PC-9 (cell line): ENCODE data around the gene ACSS3. TPM values are rescaled to one million over a fixed set of nuclear protein-coding genes. Genes with fewer than 3 reads are reported as not detected.
A peak's percentile ranks its signal among the peaks of the same experiment; 100 is the strongest.

Experiments
- Bru-seq: library from RNA; stranded (reverse); fragments of 400-500 nt; gene quantifications from one replicate; lab custom pipeline; 2021; lab: Mats Ljungman, UMichigan
- BruChase-seq, 2 experiments: library from RNA; stranded (reverse); fragments of 400-500 nt; gene quantifications; one replicate each; lab custom pipeline; 2021; lab: Mats Ljungman, UMichigan
- BruUV-seq: library from RNA; stranded (reverse); fragments of 400-500 nt; replicated peaks from 2 replicates; lab custom pipeline; 2021; lab: Mats Ljungman, UMichigan
- CTCF ChIA-PET: fragments of 300-600 bp; sonication (Branson Sonifier 250); formaldehyde crosslinking; loops from one replicate; lab custom pipeline; 2022; ENCODE audit warnings: antibody characterized with exemption; lab: Charles Lee
- POLR2A ChIA-PET: fragments of 300-600 bp; sonication (Branson Sonifier 250); formaldehyde crosslinking; loops from one replicate; lab custom pipeline; 2022; ENCODE audit warnings: antibody characterized with exemption; ENCODE audit not compliant: unreplicated experiment; lab: Charles Lee
- DNase-seq, 2 experiments: peaks; one replicate each; pipeline versions ENCODE4 v3.0.0 to v3.0.0-alpha.2; 2015 to 2022; ENCODE audit warnings: mixed read lengths in 1 of 2
- H2AFZ ChIP-seq: fragments of 200-600 bp; sonication (generic); 2 replicates; pipeline ENCODE4 v1.8.1; 2017; ENCODE audit warnings: antibody characterized with exemption
- H3F3A ChIP-seq: fragments of 200-600 bp; sonication (generic); 2 replicates; pipeline ENCODE4 v1.8.1; 2017; ENCODE audit warnings: antibody characterized with exemption, mild to moderate bottlenecking, low read depth; ENCODE audit not compliant: insufficient read depth
- H3K27ac ChIP-seq: fragments of 200-600 bp; sonication (generic); 2 replicates; pipeline ENCODE4 v1.6.1; 2016; ENCODE audit warnings: mixed run types
- H3K27me3 ChIP-seq: fragments of 200-600 bp; sonication (generic); 2 replicates; pipeline ENCODE4 v1.6.1; 2016; ENCODE audit warnings: low read depth, mixed run types; ENCODE audit not compliant: insufficient read depth
- H3K36me3 ChIP-seq: fragments of 200-600 bp; sonication (generic); 2 replicates; pipeline ENCODE4 v1.6.1; 2016; ENCODE audit warnings: low read depth, mixed run types
- H3K4me1 ChIP-seq: fragments of 200-600 bp; sonication (generic); replicated peaks from 2 replicates; pipeline ENCODE4 v1.6.1; 2016; ENCODE audit warnings: mixed run types; ENCODE audit not compliant: insufficient read depth
- H3K4me2 ChIP-seq: fragments of 200-600 bp; sonication (generic); 2 replicates; pipeline ENCODE4 v1.6.1; 2017; ENCODE audit warnings: mixed run types
- H3K4me3 ChIP-seq: fragments of 200-600 bp; sonication (generic); 2 replicates; pipeline ENCODE4 v1.6.1; 2016; ENCODE audit warnings: mixed run types
- H3K79me2 ChIP-seq: fragments of 200-600 bp; sonication (generic); 2 replicates; pipeline ENCODE4 v1.6.1; 2017; ENCODE audit warnings: low read depth, mixed run types
- H3K9me2 ChIP-seq: fragments of 200-600 bp; sonication (generic); 2 replicates; pipeline ENCODE4 v1.8.1; 2017; ENCODE audit warnings: mild to moderate bottlenecking; ENCODE audit not compliant: insufficient read depth
- H3K9me3 ChIP-seq: fragments of 200-600 bp; sonication (generic); 2 replicates; pipeline ENCODE4 v1.8.1; 2016; ENCODE audit warnings: low read depth; ENCODE audit not compliant: insufficient read depth
- H4K20me1 ChIP-seq: fragments of 200-600 bp; sonication (generic); 2 replicates; pipeline ENCODE4 v1.8.1; 2017; ENCODE audit not compliant: insufficient read depth
- EZH2 ChIP-seq: fragments of 200-600 bp; sonication (generic); IDR thresholded peaks from 2 replicates; pipeline ENCODE4 v1.8.0; 2017; ENCODE audit warnings: antibody characterized with exemption, low read depth
- intact Hi-C: fragments of 100-400 bp; cut with micrococcal nuclease; formaldehyde crosslinking; loops from one replicate; pipeline ENCODE4 v1.10.0; 2022; ENCODE audit not compliant: unreplicated experiment
- long read RNA-seq: library from polyadenylated mRNA; stranded (forward); transcript quantifications from one replicate; pipeline ENCODE4 v2.0.0, GENCODE V29; 2022
- total RNA-seq: library from RNA; stranded (reverse); gene quantifications from 2 replicates; pipeline ENCODE4 v1.2.3, GENCODE V29; 2021
- TF ChIP-seq, protein P1 (sequence below): fragments of 200-600 bp; sonication (generic); conservative IDR thresholded peaks from 2 replicates; pipeline ENCODE4 v1.6.1; 2017; ENCODE audit warnings: mixed run types, antibody characterized with exemption, mild to moderate bottlenecking, moderate library complexity

ACSS3 gene
- total RNA-seq (8.5 and 9.4 TPM in 2 replicates), Bru-seq, nascent RNA (percentile 49 among the genes with signal in this experiment), BruChase-seq, experiment 1, labeled RNA remaining after a 2-hour chase (percentile 47 among the genes with signal in this experiment), BruChase-seq, experiment 2, labeled RNA remaining after a 6-hour chase (percentile 36 among the genes with signal in this experiment)
- long read RNA-seq, full-length matches to known transcripts, result 11 of 14 reads
- long read RNA-seq, partial matches to known transcripts, result 0 of 14 reads
- long read RNA-seq, other reads (novel, unspliced or antisense), result 3 of 14 reads

DNA sequence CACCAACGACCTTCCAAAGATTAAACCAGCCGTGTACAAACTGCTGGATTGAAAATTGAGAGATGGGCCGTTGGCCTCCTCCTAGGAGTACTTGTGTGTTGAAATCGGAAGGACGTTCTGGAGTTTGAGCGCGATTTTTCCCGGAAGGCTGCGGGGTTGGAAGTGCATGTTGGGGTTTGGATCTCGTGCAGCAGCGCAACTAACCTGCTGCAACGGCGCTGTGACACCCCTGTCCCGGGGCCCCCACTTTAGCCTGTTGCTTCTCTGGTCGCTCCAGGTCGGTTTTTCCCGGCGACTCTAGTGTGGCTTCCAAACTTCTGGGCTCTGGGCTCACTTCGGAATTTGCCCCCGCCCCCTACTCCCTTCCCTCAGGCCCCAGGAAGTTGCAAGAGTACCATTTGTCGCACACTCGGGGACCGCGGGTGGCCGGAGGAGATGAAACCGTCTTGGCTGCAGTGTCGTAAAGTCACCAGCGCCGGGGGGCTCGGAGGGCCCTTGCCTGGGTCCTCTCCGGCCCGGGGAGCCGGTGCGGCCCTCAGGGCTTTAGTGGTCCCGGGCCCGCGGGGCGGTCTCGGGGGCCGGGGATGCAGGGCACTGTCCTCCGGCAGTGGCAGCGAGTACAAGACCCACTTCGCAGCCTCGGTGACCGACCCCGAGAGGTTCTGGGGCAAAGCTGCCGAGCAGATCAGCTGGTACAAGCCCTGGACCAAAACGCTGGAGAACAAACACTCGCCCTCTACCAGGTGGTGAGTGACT lies at the start of gene ACSS3:
Gene ACSS3 (plus strand): TSS at position 394 of the 756 bp plus-strand sequence. CDS start 42 bp downstream, at position 436.
- H3K9me3 ChIP-seq, result no peaks in the 10 kb centered on the region
- no peaks in the 10 kb centered on the region for H3K9me2 ChIP-seq
- POLR2A ChIA-PET, result interaction anchor here (0.7 kb wide), 1 partner anchor 98 kb away, joined by 4 read pairs; no protein-coding TSS in a partner anchor
- no peaks in the 10 kb centered on the region for H3K27me3 ChIP-seq
- DNase-seq, result peak; percentile 50 to 64
- no peaks in the 10 kb centered on the region for H3K36me3 ChIP-seq
- peak within 1 kb of the TSS; percentile 87 for H3K4me3 ChIP-seq
- intact Hi-C loops, result no loop called here
- no peaks in the 10 kb centered on the region for H4K20me1 ChIP-seq
- H3F3A ChIP-seq, result no peaks in the 10 kb centered on the region
- H3K79me2 ChIP-seq, result no peaks in the 10 kb centered on the region; the same call in 1 of the 2 replicates
- no peak for TF ChIP-seq EZH2
- TF ChIP-seq, protein P1, sequence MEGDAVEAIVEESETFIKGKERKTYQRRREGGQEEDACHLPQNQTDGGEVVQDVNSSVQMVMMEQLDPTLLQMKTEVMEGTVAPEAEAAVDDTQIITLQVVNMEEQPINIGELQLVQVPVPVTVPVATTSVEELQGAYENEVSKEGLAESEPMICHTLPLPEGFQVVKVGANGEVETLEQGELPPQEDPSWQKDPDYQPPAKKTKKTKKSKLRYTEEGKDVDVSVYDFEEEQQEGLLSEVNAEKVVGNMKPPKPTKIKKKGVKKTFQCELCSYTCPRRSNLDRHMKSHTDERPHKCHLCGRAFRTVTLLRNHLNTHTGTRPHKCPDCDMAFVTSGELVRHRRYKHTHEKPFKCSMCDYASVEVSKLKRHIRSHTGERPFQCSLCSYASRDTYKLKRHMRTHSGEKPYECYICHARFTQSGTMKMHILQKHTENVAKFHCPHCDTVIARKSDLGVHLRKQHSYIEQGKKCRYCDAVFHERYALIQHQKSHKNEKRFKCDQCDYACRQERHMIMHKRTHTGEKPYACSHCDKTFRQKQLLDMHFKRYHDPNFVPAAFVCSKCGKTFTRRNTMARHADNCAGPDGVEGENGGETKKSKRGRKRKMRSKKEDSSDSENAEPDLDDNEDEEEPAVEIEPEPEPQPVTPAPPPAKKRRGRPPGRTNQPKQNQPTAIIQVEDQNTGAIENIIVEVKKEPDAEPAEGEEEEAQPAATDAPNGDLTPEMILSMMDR, result no peak
- CTCF ChIA-PET, result no interaction called here
- BruUV-seq, result no TSS peak
- H2AFZ ChIP-seq, result peak within 1 kb of the TSS; percentile 92
- H3K27ac ChIP-seq, result no peak within 1 kb of the TSS
- H3K4me1 ChIP-seq, result peaks cover 22% of the 10 kb centered on the region
- H3K4me2 ChIP-seq, result peak within 1 kb of the TSS; percentile 88

DNA sequence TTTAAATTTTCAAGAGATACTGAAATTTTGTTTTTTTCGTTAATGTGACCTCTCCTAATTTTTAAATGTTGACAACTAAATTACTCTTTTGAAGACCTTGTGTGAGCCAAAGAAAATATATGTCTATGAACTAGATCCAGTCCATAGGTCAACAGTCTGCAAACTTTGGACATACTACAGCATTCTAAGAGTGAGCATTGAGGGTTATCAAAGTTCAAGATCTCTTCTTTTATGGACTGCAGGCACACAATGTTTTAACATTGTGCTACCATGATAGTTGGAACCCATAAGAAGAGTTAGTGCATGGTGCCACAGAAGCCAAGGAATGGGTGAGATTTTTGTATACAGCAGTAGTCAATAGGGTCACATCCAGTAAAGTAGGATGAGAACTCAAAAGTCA lies 43.0 kb upstream of the ACSS3 start:
- Histone ChIP-seq H3K4me1 (no peaks in the 10 kb centered on the region), H3K36me3 (no peaks in the 10 kb centered on the region), H3K27me3 (no peaks in the 10 kb centered on the region), H3F3A (no peaks in the 10 kb centered on the region), H3K79me2 (no peaks in the 10 kb centered on the region), H3K9me3 (no peaks in the 10 kb centered on the region; the same call in 1 of the 2 replicates), H3K4me2 (no peak overlapping the region), H3K9me2 (no peaks in the 10 kb centered on the region), H3K4me3 (no peak overlapping the region), H4K20me1 (no peaks in the 10 kb centered on the region), H3K27ac (no peak overlapping the region), H2AFZ (no peak overlapping the region)
- ChIA-PET CTCF (no interaction called here), POLR2A (no interaction called here)
- TF ChIP-seq, protein P1, result no peak
- no peak for TF ChIP-seq EZH2
- no TSS peak for BruUV-seq
- intact Hi-C loops, result no loop called here
- no peak for DNase-seq

DNA sequence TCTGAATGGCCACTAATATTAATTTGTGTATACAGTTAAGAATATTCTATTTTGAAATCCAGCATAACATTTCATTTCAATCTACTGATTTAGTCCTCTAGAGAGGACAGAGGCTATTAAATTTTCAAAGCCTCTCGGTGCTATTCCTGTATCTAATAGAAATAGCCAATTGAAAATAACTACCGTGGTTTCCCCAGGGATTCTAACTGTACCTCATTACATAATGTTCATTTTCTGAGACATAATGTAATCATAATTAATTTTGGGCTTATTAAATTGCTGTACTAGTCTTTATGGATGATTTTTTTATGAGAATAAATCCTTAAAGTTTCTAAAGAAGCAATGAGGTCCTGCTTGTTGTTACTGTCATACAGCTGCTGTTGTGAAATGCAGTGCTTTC lies 38.6 kb upstream of the ACSS3 start:
- BruUV-seq, result no TSS peak

More for the DNA sequence above, 38.6 kb upstream of the ACSS3 start:
- no peak for DNase-seq
- H3K79me2 ChIP-seq, result no peaks in the 10 kb centered on the region
- no peaks in the 10 kb centered on the region for H4K20me1 ChIP-seq
- TF ChIP-seq, protein P1, result no peak
- TF ChIP-seq EZH2, result no peak
- H3K27me3 ChIP-seq, result no peaks in the 10 kb centered on the region
- H3K9me2 ChIP-seq, result no peaks in the 10 kb centered on the region
- no peak overlapping the region for H3K27ac ChIP-seq
- ChIA-PET CTCF (no interaction called here), POLR2A (no interaction called here)
- H3K9me3 ChIP-seq, result no peaks in the 10 kb centered on the region
- intact Hi-C loops, result no loop called here
- no peaks in the 10 kb centered on the region for H3K4me1 ChIP-seq
- H3K36me3 ChIP-seq, result no peaks in the 10 kb centered on the region
- no peak overlapping the region for H3K4me3 ChIP-seq
- H3F3A ChIP-seq, result no peaks in the 10 kb centered on the region
- H2AFZ ChIP-seq, result no peak overlapping the region
- no peak overlapping the region for H3K4me2 ChIP-seq
